ENCODE results near the gene SEMA3F.

GRCh38 chr3:50135964-50136363, 19.2 kb upstream of the SEMA3F start:
- TF ChIP-seq, protein P1, sequence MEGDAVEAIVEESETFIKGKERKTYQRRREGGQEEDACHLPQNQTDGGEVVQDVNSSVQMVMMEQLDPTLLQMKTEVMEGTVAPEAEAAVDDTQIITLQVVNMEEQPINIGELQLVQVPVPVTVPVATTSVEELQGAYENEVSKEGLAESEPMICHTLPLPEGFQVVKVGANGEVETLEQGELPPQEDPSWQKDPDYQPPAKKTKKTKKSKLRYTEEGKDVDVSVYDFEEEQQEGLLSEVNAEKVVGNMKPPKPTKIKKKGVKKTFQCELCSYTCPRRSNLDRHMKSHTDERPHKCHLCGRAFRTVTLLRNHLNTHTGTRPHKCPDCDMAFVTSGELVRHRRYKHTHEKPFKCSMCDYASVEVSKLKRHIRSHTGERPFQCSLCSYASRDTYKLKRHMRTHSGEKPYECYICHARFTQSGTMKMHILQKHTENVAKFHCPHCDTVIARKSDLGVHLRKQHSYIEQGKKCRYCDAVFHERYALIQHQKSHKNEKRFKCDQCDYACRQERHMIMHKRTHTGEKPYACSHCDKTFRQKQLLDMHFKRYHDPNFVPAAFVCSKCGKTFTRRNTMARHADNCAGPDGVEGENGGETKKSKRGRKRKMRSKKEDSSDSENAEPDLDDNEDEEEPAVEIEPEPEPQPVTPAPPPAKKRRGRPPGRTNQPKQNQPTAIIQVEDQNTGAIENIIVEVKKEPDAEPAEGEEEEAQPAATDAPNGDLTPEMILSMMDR (conservative IDR thresholded peaks at IDR 0.05; ENCODE audit: low read depth in 2 of 2), result no peak
- TF ChIP-seq EZH2 (IDR thresholded peaks at IDR 0.05; ENCODE audit: low read depth, unreplicated experiment) (no peak), CREB1 (CRISPR knock-in tag; IDR thresholded peaks at IDR 0.05; ENCODE audit: low read depth) (no peak), ZNF114 (CRISPR knock-in tag; IDR thresholded peaks at IDR 0.05) (no peak), POLR2AphosphoS5 (IDR thresholded peaks at IDR 0.05; ENCODE audit: low read depth) (no peak)

All from GM23338 (cell line).